Natural killer cell (primary cell): Measurements from ENCODE around the gene PPP2CA. TPM values are rescaled to one million over a fixed set of nuclear protein-coding genes. Genes with fewer than 3 reads are reported as not detected.
"Not testable (repeated sequence)": the region's sequence is repeated elsewhere in the genome, so short reads cannot be mapped to it uniquely, and the experiment has no call there.

ENCODE experiments used
- ATAC-seq, 3 donors: fragments of 150-1000 bp in 2 of 3; fragments of 200-7000 bp in 1 of 3; cut with Tn5 transposase; 1 replicate in 1 of 3; 2 replicates in 2 of 3; pipeline ENCODE4 v1.10.0; 2021; ENCODE audit warnings: mild to moderate bottlenecking in 2 of 3, moderate library complexity in 2 of 3
- DNase-seq, 2 donors: peaks; one replicate each; pipeline versions ENCODE4 v3.0.0 to v3.0.0-alpha.2; 2013 to 2021; ENCODE audit warnings: mixed read lengths in 1 of 2
- H3K27ac ChIP-seq: one replicate; pipeline ENCODE4 v1.5.1; 2013; ENCODE audit warnings: mild to moderate bottlenecking, low read length
- H3K27me3 ChIP-seq: one replicate; pipeline ENCODE4 v1.6.1; 2013; ENCODE audit warnings: low read length; ENCODE audit not compliant: control insufficient read depth, insufficient read depth
- H3K36me3 ChIP-seq: one replicate; pipeline ENCODE4 v1.6.1; 2013; ENCODE audit warnings: low read length; ENCODE audit not compliant: control insufficient read depth, insufficient read depth
- H3K4me1 ChIP-seq: one replicate; pipeline ENCODE4 v1.6.1; 2013; ENCODE audit warnings: low read length; ENCODE audit not compliant: control insufficient read depth, insufficient read depth
- H3K4me3 ChIP-seq: one replicate; pipeline ENCODE4 v1.5.1; 2013; ENCODE audit warnings: low read length
- H3K9me3 ChIP-seq: one replicate; pipeline ENCODE4 v1.6.1; 2013; ENCODE audit warnings: low read length; ENCODE audit not compliant: control insufficient read depth, insufficient read depth
- H3K27ac Mint-ChIP-seq, 2 donors: one replicate each; pipeline ENCODE4 v1.8.0; 2022; ENCODE audit warnings: mild to moderate bottlenecking in 2 of 2, mixed read lengths in 2 of 2, moderate library complexity in 1 of 2
- H3K27me3 Mint-ChIP-seq, 2 donors: one replicate each; pipeline ENCODE4 v1.8.0; 2022; ENCODE audit warnings: low read depth in 2 of 2, mixed read lengths in 2 of 2
- H3K36me3 Mint-ChIP-seq: one replicate; pipeline ENCODE4 v1.8.0; 2022; ENCODE audit warnings: mixed read lengths
- H3K4me1 Mint-ChIP-seq, 2 donors: one replicate each; pipeline ENCODE4 v1.8.0; 2022; ENCODE audit warnings: mixed read lengths in 2 of 2
- H3K4me3 Mint-ChIP-seq: one replicate; pipeline ENCODE4 v1.8.0; 2022; ENCODE audit warnings: mild to moderate bottlenecking, moderate library complexity, mixed read lengths
- H3K9me3 Mint-ChIP-seq, 2 donors: one replicate each; pipeline ENCODE4 v1.8.0; 2022; ENCODE audit warnings: mixed read lengths in 2 of 2
- WGBS: methylation state at CpG from one replicate; pipeline ENCODE4 v1.1.7; 2013; ENCODE audit warnings: missing lambda C conversion rate; ENCODE audit not compliant: insufficient coverage; 5-methylcytosine and 5-hydroxymethylcytosine counted together
- intact Hi-C: fragments of 100-400 bp; cut with micrococcal nuclease; formaldehyde crosslinking; loops from one replicate; pipeline ENCODE4 v1.14.2; 2022
- total RNA-seq, 4 donors: library from RNA; stranded (reverse); fragments of 120-200 nt in 1 of 4; gene quantifications; one replicate each; pipeline versions ENCODE4 v1.2.3 to v1.2.4, GENCODE V29; 2013 to 2022
- TF ChIP-seq, protein P1 (sequence below): fragments of 200-600 bp; IDR thresholded peaks from one replicate; pipeline ENCODE4 v1.8.0; 2022; ENCODE audit warnings: antibody characterized with exemption

PPP2CA gene
- total RNA-seq, 3 donors from 2014 or later (not counting 1 experiment from before 2014, with no cell fraction given), result 188 to 205 (median 191) TPM

DNA sequence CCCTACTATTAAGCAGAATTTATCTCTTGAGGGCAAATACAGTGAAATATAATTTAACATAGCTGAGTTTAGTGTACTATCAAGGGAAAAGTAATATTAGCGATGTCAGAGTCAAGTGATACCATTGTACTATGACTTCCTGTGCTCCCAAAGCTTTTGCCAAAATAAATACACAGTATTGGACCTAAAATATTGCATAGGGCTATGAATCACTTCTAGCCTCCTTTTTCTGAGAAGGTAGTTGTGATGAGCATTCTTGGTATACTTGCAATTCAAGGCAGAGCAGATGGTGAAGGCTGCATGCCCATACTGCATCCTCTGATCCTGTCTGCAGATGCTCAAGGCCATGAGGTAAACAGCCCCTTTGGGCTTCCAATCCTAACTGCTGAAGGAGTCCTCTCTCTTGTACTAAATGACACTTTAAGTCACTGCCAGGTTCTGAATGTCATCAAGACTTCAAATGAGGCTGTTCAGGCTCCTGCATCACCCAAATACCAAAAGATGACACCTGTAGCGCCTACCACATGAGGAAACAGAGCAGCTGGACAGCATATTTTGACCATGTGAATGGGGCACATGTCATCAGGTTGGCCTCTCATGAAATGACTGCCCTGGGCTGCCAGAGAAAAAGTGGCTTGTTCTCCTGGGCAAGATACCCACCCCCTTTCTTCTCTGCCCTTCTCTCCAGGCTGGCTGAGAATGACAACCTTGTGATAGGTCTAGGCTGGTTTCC, 29.7 kb upstream of the PPP2CA start:
- Histone ChIP-seq H3K4me1 (no peaks in the 10 kb centered on the region), H3K4me3 (no peak overlapping the region), H3K36me3 (no peaks in the 10 kb centered on the region), H3K27ac (no peak overlapping the region), H3K27me3 (no peaks in the 10 kb centered on the region), H3K9me3 (no peaks in the 10 kb centered on the region)
- no peak overlapping the region for H3K4me3 Mint-ChIP-seq
- H3K36me3 Mint-ChIP-seq, result no peaks in the 10 kb centered on the region
- ATAC-seq (no peak), DNase-seq (no peak)
- H3K27me3 Mint-ChIP-seq, result peaks cover 0 to 7% of the 10 kb centered on the region in 2 donors
- no peaks in the 10 kb centered on the region for H3K4me1 Mint-ChIP-seq
- 95% methylated on average over 2 of the region's 2 CpGs for WGBS
- no peak overlapping the region for H3K27ac Mint-ChIP-seq
- intact Hi-C loops, result no loop called here
- TF ChIP-seq, protein P1, sequence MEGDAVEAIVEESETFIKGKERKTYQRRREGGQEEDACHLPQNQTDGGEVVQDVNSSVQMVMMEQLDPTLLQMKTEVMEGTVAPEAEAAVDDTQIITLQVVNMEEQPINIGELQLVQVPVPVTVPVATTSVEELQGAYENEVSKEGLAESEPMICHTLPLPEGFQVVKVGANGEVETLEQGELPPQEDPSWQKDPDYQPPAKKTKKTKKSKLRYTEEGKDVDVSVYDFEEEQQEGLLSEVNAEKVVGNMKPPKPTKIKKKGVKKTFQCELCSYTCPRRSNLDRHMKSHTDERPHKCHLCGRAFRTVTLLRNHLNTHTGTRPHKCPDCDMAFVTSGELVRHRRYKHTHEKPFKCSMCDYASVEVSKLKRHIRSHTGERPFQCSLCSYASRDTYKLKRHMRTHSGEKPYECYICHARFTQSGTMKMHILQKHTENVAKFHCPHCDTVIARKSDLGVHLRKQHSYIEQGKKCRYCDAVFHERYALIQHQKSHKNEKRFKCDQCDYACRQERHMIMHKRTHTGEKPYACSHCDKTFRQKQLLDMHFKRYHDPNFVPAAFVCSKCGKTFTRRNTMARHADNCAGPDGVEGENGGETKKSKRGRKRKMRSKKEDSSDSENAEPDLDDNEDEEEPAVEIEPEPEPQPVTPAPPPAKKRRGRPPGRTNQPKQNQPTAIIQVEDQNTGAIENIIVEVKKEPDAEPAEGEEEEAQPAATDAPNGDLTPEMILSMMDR, result no peak
- no peaks in the 10 kb centered on the region for H3K9me3 Mint-ChIP-seq

DNA sequence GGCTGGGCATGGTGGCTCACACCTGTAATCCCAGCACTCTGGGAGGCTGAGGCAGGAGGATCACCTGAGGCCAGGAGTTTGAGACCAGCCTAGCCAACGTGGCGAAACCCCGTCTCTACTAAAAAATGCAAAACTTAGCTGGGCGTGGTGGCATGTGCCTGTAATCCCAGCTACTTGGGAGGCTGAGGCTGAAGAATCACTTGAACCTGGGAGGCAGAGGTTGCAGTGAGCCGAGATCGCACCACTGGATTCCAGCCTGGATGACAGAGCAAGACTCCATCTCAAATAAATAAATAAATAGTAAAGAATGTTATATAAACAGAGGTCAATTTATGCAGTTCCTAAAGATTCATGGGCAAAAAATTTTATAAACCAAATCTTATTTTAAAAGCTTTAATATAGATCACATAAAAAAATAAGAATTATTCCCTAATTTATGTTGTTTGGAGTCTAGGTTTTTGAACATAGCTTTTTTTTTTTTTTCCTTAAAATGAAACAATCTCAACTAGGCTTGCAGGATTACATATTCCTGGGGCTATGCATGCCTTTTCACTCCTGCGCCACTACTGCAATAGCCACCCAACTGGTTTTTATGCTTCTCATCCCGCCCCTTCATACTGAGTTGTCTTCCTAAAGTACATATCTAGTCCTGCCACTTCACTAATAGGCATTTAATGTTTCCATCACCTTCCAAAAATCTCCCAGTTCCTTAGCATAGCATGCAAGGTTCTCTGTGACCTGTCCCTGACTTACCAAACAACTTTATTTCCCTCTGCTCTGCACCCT, 27.7 kb upstream of the PPP2CA start:
- H3K36me3 Mint-ChIP-seq, H3K4me1 Mint-ChIP-seq, H3K4me3 ChIP-seq, intact Hi-C loops, H3K27me3 Mint-ChIP-seq, H3K36me3 ChIP-seq, H3K27ac Mint-ChIP-seq, H3K27ac ChIP-seq, H3K9me3 ChIP-seq, ATAC-seq, H3K27me3 ChIP-seq, H3K4me3 Mint-ChIP-seq, DNase-seq, H3K9me3 Mint-ChIP-seq, H3K4me1 ChIP-seq: not testable (repeated sequence)
- 97% methylated on average over 7 of the region's 8 CpGs for WGBS

DNA sequence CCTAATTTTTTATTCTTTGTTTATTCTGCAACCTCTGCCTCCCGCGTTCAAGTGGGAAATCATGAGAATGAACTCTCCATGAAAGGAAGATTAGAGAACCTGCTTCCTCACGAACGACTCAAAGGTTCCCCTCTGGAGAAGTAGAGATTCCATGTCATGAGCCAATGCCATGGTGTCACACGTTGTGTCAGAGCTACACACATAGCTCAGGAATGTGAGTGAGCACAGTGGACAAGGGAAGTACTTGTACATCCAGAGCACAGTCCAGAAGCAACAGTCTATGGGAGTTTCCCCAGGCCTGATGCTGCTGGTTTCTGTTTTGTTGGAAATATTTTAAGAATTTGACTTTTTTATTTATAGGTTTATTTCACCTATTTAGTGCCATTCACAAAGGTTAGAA, 26.8 kb upstream of the PPP2CA start:
- TF ChIP-seq, protein P1, result no peak
- ATAC-seq (no peak), DNase-seq (no peak)
- intact Hi-C loops, result no loop called here
- Mint-ChIP-seq H3K9me3 (no peaks in the 10 kb centered on the region), H3K27ac (no peak overlapping the region), H3K36me3 (no peaks in the 10 kb centered on the region), H3K27me3 (peaks cover 0 to 7% of the 10 kb centered on the region in 2 donors), H3K4me1 (no peaks in the 10 kb centered on the region), H3K4me3 (no peak overlapping the region)
- 81% methylated on average over 5 of the region's 5 CpGs for WGBS
- no peak overlapping the region for H3K27ac ChIP-seq
- no peaks in the 10 kb centered on the region for H3K4me1 ChIP-seq
- H3K9me3 ChIP-seq, result no peaks in the 10 kb centered on the region
- no peaks in the 10 kb centered on the region for H3K36me3 ChIP-seq
- no peak overlapping the region for H3K4me3 ChIP-seq
- no peaks in the 10 kb centered on the region for H3K27me3 ChIP-seq

DNA sequence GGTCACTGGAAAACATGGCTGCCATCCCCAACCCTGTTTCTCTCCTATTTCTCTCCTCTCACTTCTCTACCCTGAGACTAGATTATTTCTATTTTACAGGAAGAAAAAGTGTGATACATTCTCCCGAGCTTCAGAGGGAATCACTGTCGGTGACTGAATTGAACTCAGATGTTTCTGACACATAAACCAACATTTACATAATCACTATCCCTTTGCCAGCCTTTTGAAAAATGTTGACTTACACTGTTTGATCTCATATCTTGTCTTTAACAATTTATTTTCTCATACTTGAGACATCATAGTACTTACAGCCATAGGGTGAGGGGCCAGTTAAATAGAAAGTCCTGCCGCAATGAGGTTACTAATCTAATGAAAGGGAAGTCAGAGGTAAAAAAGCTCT, 25.1 kb upstream of the PPP2CA start:
- Histone ChIP-seq H3K27ac (no peak overlapping the region), H3K36me3 (no peaks in the 10 kb centered on the region), H3K4me3 (no peak overlapping the region), H3K27me3 (no peaks in the 10 kb centered on the region), H3K4me1 (no peaks in the 10 kb centered on the region), H3K9me3 (no peaks in the 10 kb centered on the region)
- Mint-ChIP-seq H3K27me3 (peaks cover 0 to 7% of the 10 kb centered on the region in 2 donors), H3K4me3 (no peak overlapping the region), H3K27ac (no peak overlapping the region), H3K9me3 (no peaks in the 10 kb centered on the region), H3K4me1 (no peaks in the 10 kb centered on the region), H3K36me3 (no peaks in the 10 kb centered on the region)
- TF ChIP-seq, protein P1, result no peak
- DNase-seq, result no peak
- intact Hi-C loops, result no loop called here
- ATAC-seq, result no peak
- 95% methylated on average over 3 of the region's 3 CpGs for WGBS
